Brain microvascular endothelial cell (primary cell): Measurements from ENCODE around the gene PLEKHA8.

Experiments used
- DNase-seq: peaks from one replicate; pipeline ENCODE4 v3.0.0-alpha.2; 2020
- H3K27ac ChIP-seq: fragments of 250-450 bp; sonication (Bioruptor Pico); 2 replicates; pipeline ENCODE4 v1.5.1; 2020; ENCODE audit warnings: mild to moderate bottlenecking, moderate library complexity
- H3K27me3 ChIP-seq: fragments of 250-450 bp; sonication (Bioruptor Pico); replicated peaks from 2 replicates; pipeline ENCODE4 v1.5.1; 2020; ENCODE audit warnings: mild to moderate bottlenecking
- H3K36me3 ChIP-seq: fragments of 250-450 bp; sonication (Bioruptor Pico); replicated peaks from 2 replicates; pipeline ENCODE4 v1.5.1; 2020; ENCODE audit warnings: mild to moderate bottlenecking
- H3K4me3 ChIP-seq: 2 replicates; pipeline ENCODE4 v1.5.1; 2011; ENCODE audit warnings: low read depth, mild to moderate bottlenecking, control low read depth, low read length, moderate library complexity
- CTCF ChIP-seq: IDR thresholded peaks from 2 replicates; pipeline ENCODE4 v1.5.1; 2011; ENCODE audit warnings: low read depth, mild to moderate bottlenecking, moderate library complexity, low read length, control low read depth, inconsistent platforms; ENCODE audit errors: missing control alignments
- in situ Hi-C: cut with HindIII; loops from 2 replicates; pipeline ENCODE4 v1.10.0; 2017; ENCODE audit warnings: low sequenced_read_pairs, low pct_ligation_motif_present

Gene PLEKHA8

GRCh38 chr7:30040938-30041337, 12.7 kb downstream of the PLEKHA8 start:
- TF ChIP-seq CTCF = no peak
- no peaks in the 10 kb centered on the region for H3K36me3 ChIP-seq
- no peak overlapping the region for H3K27ac ChIP-seq
- H3K4me3 ChIP-seq = no peak overlapping the region
- in situ Hi-C loops = no loop called here
- H3K27me3 ChIP-seq = no peaks in the 10 kb centered on the region
- no peak for DNase-seq

GRCh38 chr7:30041526-30042269, 13.5 kb downstream of the PLEKHA8 start:
- H3K27ac ChIP-seq = no peak overlapping the region
- no peak for TF ChIP-seq CTCF
- H3K27me3 ChIP-seq = no peaks in the 10 kb centered on the region
- DNase-seq = no peak
- in situ Hi-C loops = no loop called here
- no peak overlapping the region for H3K4me3 ChIP-seq
- H3K36me3 ChIP-seq = peaks cover 4% of the 10 kb centered on the region

- Histone ChIP-seq H3K27ac (no peak overlapping the region), H3K4me3 (no peak overlapping the region), H3K36me3 (peaks cover 6% of the 10 kb centered on the region), H3K27me3 (no peaks in the 10 kb centered on the region)
- no peak for TF ChIP-seq CTCF
- in situ Hi-C loops = no loop called here
- DNase-seq = no peak
Measured at GRCh38 chr7:30046127-30046770, 18.0 kb downstream of the PLEKHA8 start.

GRCh38 chr7:30047124-30047523, 18.9 kb downstream of the PLEKHA8 start:
- Histone ChIP-seq H3K27me3 (no peaks in the 10 kb centered on the region), H3K27ac (no peak overlapping the region), H3K36me3 (peaks cover 6% of the 10 kb centered on the region), H3K4me3 (no peak overlapping the region)
- in situ Hi-C loops = no loop called here
- no peak for TF ChIP-seq CTCF
- no peak for DNase-seq

GRCh38 chr7:30048582-30048981, 20.4 kb downstream of the PLEKHA8 start:
- no peak for DNase-seq
- no peak overlapping the region for H3K4me3 ChIP-seq
- H3K27me3 ChIP-seq = no peaks in the 10 kb centered on the region
- no peak for TF ChIP-seq CTCF
- no peak overlapping the region for H3K27ac ChIP-seq
- in situ Hi-C loops = no loop called here
- peaks cover 6% of the 10 kb centered on the region for H3K36me3 ChIP-seq
